ENCODE data around the gene PAX4. TPM values are rescaled to one million over a fixed set of nuclear protein-coding genes. Genes with fewer than 3 reads are reported as not detected.

PAX4 gene
- total and polyA plus RNA-seq, 2 donors (not counting 3 experiments of a cell fraction or from before 2014, with no cell fraction given), result not detected

GRCh38 chr7:127608446-127608845, 9.5 kb downstream of the PAX4 start:
- H3K4me2 ChIP-seq (ENCODE audit: insufficient read depth, low read length), result no peak overlapping the region
- no peak overlapping the region for H3K27ac ChIP-seq (ENCODE audit: insufficient read depth, low read depth, low read length)
- ChIA-PET POLR2A (no interaction called here), CTCF (interaction anchor here (1.2 kb wide), 1 partner anchor 9 kb away, joined by 5 read pairs; the partner anchor contains the start of gene PAX4)
- no peak for TF ChIP-seq CTCF (IDR thresholded peaks at IDR 0.05; ENCODE audit: extremely low read depth in 1 of 2, insufficient read depth in 1 of 2, low read depth in 1 of 2, low read length in 2 of 2)
- no peak for TF ChIP-seq GATA2 (IDR thresholded peaks at IDR 0.05; ENCODE audit: insufficient read depth, insufficient read length, low read depth, low read length)
- no peak for TF ChIP-seq FOS (IDR thresholded peaks at IDR 0.05; ENCODE audit: borderline replicate concordance, insufficient read depth, low read length)
- TF ChIP-seq MAX (IDR thresholded peaks at IDR 0.05; ENCODE audit: insufficient read depth, insufficient read length), result no peak
- TF ChIP-seq JUN (IDR thresholded peaks at IDR 0.05; ENCODE audit: borderline replicate concordance, insufficient read depth, insufficient read length, low read depth), result no peak
- TF ChIP-seq MYC (IDR thresholded peaks at IDR 0.05; ENCODE audit: low read depth, low read length), result no peak
- no peak for TF ChIP-seq POLR2A (IDR thresholded peaks at IDR 0.05; ENCODE audit: low read depth, low read length)
- no peak for TF ChIP-seq EZH2 (IDR thresholded peaks at IDR 0.05; ENCODE audit: borderline replicate concordance, low read depth, low read length, severe bottlenecking)
- no peak for TF ChIP-seq POLR2AphosphoS5 (IDR thresholded peaks at IDR 0.05; ENCODE audit: insufficient read depth, low read depth, low read length)
- H3K4me3 ChIP-seq (replicated peaks in 1 of 3; ENCODE audit: insufficient read depth in 1 of 3, low read depth in 1 of 3, low read length in 3 of 3), result no peak overlapping the region
- no peak overlapping the region for H3K9ac ChIP-seq (replicated peaks; ENCODE audit: extremely low read depth, insufficient read depth, low read length)
- dilution Hi-C loops (cut with MboI; ENCODE audit: extremely low pct_ligation_motif_present, low sequenced_read_pairs) (no loop called here), intact Hi-C loops (cut with micrococcal nuclease) (no loop called here)
- no TSS peak for BruUV-seq (replicated peaks)
- H3K9me1 ChIP-seq (replicated peaks; ENCODE audit: control insufficient read depth, extremely low read depth, insufficient read depth, low read length), result no peaks in the 10 kb centered on the region
- H3K9me3 ChIP-seq (replicated peaks; ENCODE audit: control insufficient read depth, insufficient read depth, low read length), result no peaks in the 10 kb centered on the region
- no peaks in the 10 kb centered on the region for H4K20me1 ChIP-seq (replicated peaks; ENCODE audit: control insufficient read depth, extremely low read depth, insufficient read depth, low read length)
- DNase-seq (ENCODE audit: low read depth, low spot score) (no peak), FAIRE-seq (no peak)
- H3K4me1 ChIP-seq (ENCODE audit: control insufficient read depth, extremely low read depth, insufficient read depth, low read length), result no peaks in the 10 kb centered on the region
- H3K79me2 ChIP-seq (ENCODE audit: control insufficient read depth, insufficient read depth, low read length), result no peaks in the 10 kb centered on the region
- no peak overlapping the region for H2AFZ ChIP-seq (ENCODE audit: low read depth, low read length)
- H3K36me3 ChIP-seq (ENCODE audit: control insufficient read depth in 2 of 2, extremely low read depth in 1 of 2, insufficient read depth in 2 of 2, low read length in 2 of 2), result no peaks in the 10 kb centered on the region
- no peaks in the 10 kb centered on the region for H3K27me3 ChIP-seq (ENCODE audit: control insufficient read depth in 2 of 2, insufficient read depth in 2 of 2, low read length in 2 of 2)

All from endothelial cell of umbilical vein (primary cell).